Natural killer cell (primary cell): ENCODE results near the gene GALNT2. TPM values are rescaled to one million over a fixed set of nuclear protein-coding genes. Genes with fewer than 3 reads are reported as not detected.

Experiments used
- ATAC-seq, 3 donors: fragments of 150-1000 bp in 2 of 3; fragments of 200-7000 bp in 1 of 3; cut with Tn5 transposase; 1 replicate in 1 of 3; 2 replicates in 2 of 3; pipeline ENCODE4 v1.10.0; 2021; ENCODE audit warnings: mild to moderate bottlenecking in 2 of 3, moderate library complexity in 2 of 3
- DNase-seq, 2 donors: peaks; one replicate each; pipeline versions ENCODE4 v3.0.0 to v3.0.0-alpha.2; 2013 to 2021; ENCODE audit warnings: mixed read lengths in 1 of 2
- H3K27ac ChIP-seq: one replicate; pipeline ENCODE4 v1.5.1; 2013; ENCODE audit warnings: mild to moderate bottlenecking, low read length
- H3K27me3 ChIP-seq: one replicate; pipeline ENCODE4 v1.6.1; 2013; ENCODE audit warnings: low read length; ENCODE audit not compliant: control insufficient read depth, insufficient read depth
- H3K36me3 ChIP-seq: one replicate; pipeline ENCODE4 v1.6.1; 2013; ENCODE audit warnings: low read length; ENCODE audit not compliant: control insufficient read depth, insufficient read depth
- H3K4me1 ChIP-seq: one replicate; pipeline ENCODE4 v1.6.1; 2013; ENCODE audit warnings: low read length; ENCODE audit not compliant: control insufficient read depth, insufficient read depth
- H3K4me3 ChIP-seq: one replicate; pipeline ENCODE4 v1.5.1; 2013; ENCODE audit warnings: low read length
- H3K9me3 ChIP-seq: one replicate; pipeline ENCODE4 v1.6.1; 2013; ENCODE audit warnings: low read length; ENCODE audit not compliant: control insufficient read depth, insufficient read depth
- H3K27ac Mint-ChIP-seq, 2 donors: one replicate each; pipeline ENCODE4 v1.8.0; 2022; ENCODE audit warnings: mild to moderate bottlenecking in 2 of 2, mixed read lengths in 2 of 2, moderate library complexity in 1 of 2
- H3K27me3 Mint-ChIP-seq, 2 donors: one replicate each; pipeline ENCODE4 v1.8.0; 2022; ENCODE audit warnings: low read depth in 2 of 2, mixed read lengths in 2 of 2
- H3K36me3 Mint-ChIP-seq: one replicate; pipeline ENCODE4 v1.8.0; 2022; ENCODE audit warnings: mixed read lengths
- H3K4me1 Mint-ChIP-seq, 2 donors: one replicate each; pipeline ENCODE4 v1.8.0; 2022; ENCODE audit warnings: mixed read lengths in 2 of 2
- H3K4me3 Mint-ChIP-seq: one replicate; pipeline ENCODE4 v1.8.0; 2022; ENCODE audit warnings: mild to moderate bottlenecking, moderate library complexity, mixed read lengths
- H3K9me3 Mint-ChIP-seq, 2 donors: one replicate each; pipeline ENCODE4 v1.8.0; 2022; ENCODE audit warnings: mixed read lengths in 2 of 2
- CTCF ChIP-seq: fragments of 200-600 bp; IDR thresholded peaks from one replicate; pipeline ENCODE4 v1.8.0; 2022; ENCODE audit warnings: antibody characterized with exemption
- WGBS: methylation state at CpG from one replicate; pipeline ENCODE4 v1.1.7; 2013; ENCODE audit warnings: missing lambda C conversion rate; ENCODE audit not compliant: insufficient coverage; 5-methylcytosine and 5-hydroxymethylcytosine counted together
- intact Hi-C: fragments of 100-400 bp; cut with micrococcal nuclease; formaldehyde crosslinking; loops from one replicate; pipeline ENCODE4 v1.14.2; 2022
- total RNA-seq, 4 donors: library from RNA; stranded (reverse); fragments of 120-200 nt in 1 of 4; gene quantifications; one replicate each; pipeline versions ENCODE4 v1.2.3 to v1.2.4, GENCODE V29; 2013 to 2022

GALNT2 gene
- total RNA-seq, 3 donors from 2014 or later (not counting 1 experiment from before 2014, with no cell fraction given) = 31.2 to 53.6 (median 47.3) TPM

- intact Hi-C loops = no loop called here
- Histone ChIP-seq H3K9me3 (no peaks in the 10 kb centered on the region), H3K27ac (no peak overlapping the region), H3K4me1 (no peaks in the 10 kb centered on the region), H3K4me3 (no peak overlapping the region), H3K27me3 (no peaks in the 10 kb centered on the region), H3K36me3 (no peaks in the 10 kb centered on the region)
- Mint-ChIP-seq H3K36me3 (no peaks in the 10 kb centered on the region), H3K27me3 (no peaks in the 10 kb centered on the region), H3K9me3 (no peaks in the 10 kb centered on the region), H3K27ac (no peak overlapping the region), H3K4me1 (peaks cover 26 to 44% of the 10 kb centered on the region in 2 donors), H3K4me3 (no peak overlapping the region)
- TF ChIP-seq CTCF = no peak
- WGBS = no CpG with 5 or more reads among the region's 2 CpGs
- no peak for DNase-seq
- ATAC-seq = no peak
These were observed 155.6 kb downstream of the GALNT2 start for GRCh38 chr1:230222678-230223077.

GRCh38 chr1:230224101-230224960 is 157.3 kb downstream of the GALNT2 start:
- DNase-seq = no peak
- H3K36me3 ChIP-seq = no peaks in the 10 kb centered on the region
- 97% methylated on average over 18 of the region's 18 CpGs for WGBS
- Mint-ChIP-seq H3K36me3 (no peaks in the 10 kb centered on the region), H3K4me3 (no peak overlapping the region), H3K4me1 (peaks cover 10 to 34% of the 10 kb centered on the region in 2 donors), H3K27ac (no peak overlapping the region), H3K9me3 (no peaks in the 10 kb centered on the region), H3K27me3 (no peaks in the 10 kb centered on the region)
- no peaks in the 10 kb centered on the region for H3K27me3 ChIP-seq
- TF ChIP-seq CTCF = no peak
- H3K4me1 ChIP-seq = no peaks in the 10 kb centered on the region
- no peaks in the 10 kb centered on the region for H3K9me3 ChIP-seq
- H3K27ac ChIP-seq = no peak overlapping the region
- ATAC-seq = no peak
- intact Hi-C loops = no loop called here
- no peak overlapping the region for H3K4me3 ChIP-seq

- intact Hi-C loops = no loop called here
- Histone ChIP-seq H3K27me3 (no peaks in the 10 kb centered on the region), H3K27ac (no peak overlapping the region), H3K9me3 (no peaks in the 10 kb centered on the region), H3K4me3 (no peak overlapping the region), H3K4me1 (peaks cover 5% of the 10 kb centered on the region), H3K36me3 (no peaks in the 10 kb centered on the region)
- H3K36me3 Mint-ChIP-seq = no peaks in the 10 kb centered on the region
- no peaks in the 10 kb centered on the region for H3K9me3 Mint-ChIP-seq
- WGBS = 97% methylated on average over 14 of the region's 16 CpGs
- ATAC-seq = no peak
- no peak overlapping the region for H3K4me3 Mint-ChIP-seq
- peaks cover 10 to 35% of the 10 kb centered on the region in 2 donors for H3K4me1 Mint-ChIP-seq
- no peak for DNase-seq
- TF ChIP-seq CTCF = no peak
- H3K27ac Mint-ChIP-seq = no peak overlapping the region
- H3K27me3 Mint-ChIP-seq = no peaks in the 10 kb centered on the region
These were observed 159.2 kb downstream of the GALNT2 start for GRCh38 chr1:230226007-230226800.
